Left colon (tissue), 2 donors: ENCODE results near the gene GBX2. TPM values are rescaled to one million over a fixed set of nuclear protein-coding genes. Genes with fewer than 3 reads are reported as not detected.
A peak's percentile ranks its signal among the peaks of the same experiment; 100 is the strongest.

Experiments used
- ATAC-seq: fragments of 200-7000 bp; cut with Tn5 transposase; one replicate; pipeline ENCODE4 v1.9.1; 2020; ENCODE audit warnings: mild to moderate bottlenecking, moderate library complexity
- DNase-seq, 2 donors: peaks; one replicate each; pipeline ENCODE4 v3.0.0-alpha.2; 2020
- intact Hi-C, 2 donors: fragments of 100-400 bp; cut with DNase I in 1 of 2; cut with micrococcal nuclease in 1 of 2; formaldehyde crosslinking; loops; one replicate each; pipeline versions ENCODE4 v1.11.2 to v1.14.0; 2022; cut with DNase I, micrococcal nuclease
- total RNA-seq, 2 donors: library from RNA; stranded (reverse); fragmentation: NEBNext Ultra II Directional; extraction: Animal tissue kit (Norgen Biotek cat#: 25700); gene quantifications; one replicate each; pipeline ENCODE4 v1.2.1, GENCODE V29; 2021
- donor health status: DM: no; HTN: no; CAD: no.
- donor health status: DM: yes; HTN: yes; CAD: no.

GBX2 gene
- total RNA-seq, 2 donors from 2014 or later, result not detected

DNA sequence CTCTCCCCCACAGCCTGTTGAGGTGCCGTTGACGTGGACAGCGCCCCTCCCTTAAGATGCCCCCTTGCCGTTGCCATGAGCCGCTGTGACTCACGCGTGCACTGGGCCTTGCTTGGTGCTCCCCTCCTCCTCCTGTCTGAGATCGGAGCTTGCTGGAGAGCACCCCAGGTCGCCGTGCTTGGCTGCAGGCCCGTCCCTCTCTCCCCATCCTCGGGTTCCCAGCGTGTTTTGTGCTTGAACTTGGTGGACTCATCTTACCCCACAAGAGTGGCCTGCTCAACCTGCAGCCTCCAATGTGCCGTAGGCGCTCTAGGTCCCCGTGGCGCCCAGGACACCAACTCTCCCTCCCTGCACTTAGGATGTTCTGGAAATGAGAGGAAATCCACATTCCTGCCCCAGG is 39.9 kb downstream of the GBX2 start:
- intact Hi-C loops, result no loop called here
- peak in 1 of 2 donors; percentile 9 for DNase-seq
- no peak for ATAC-seq

GRCh38 chr2:236127010-236127409 is 41.2 kb downstream of the GBX2 start:
- intact Hi-C loops, result no loop called here
- ATAC-seq, result no peak

GRCh38 chr2:236125541-236125940 is 42.6 kb downstream of the GBX2 start:
- intact Hi-C loops, result no loop called here
- ATAC-seq, result no peak
- DNase-seq, result no peak

More at GRCh38 chr2:236127010-236127409, 41.2 kb downstream of the GBX2 start:
- no peak for DNase-seq

GRCh38 chr2:236124182-236124893 is 43.8 kb downstream of the GBX2 start:
- no peak for ATAC-seq
- DNase-seq, result no peak
- intact Hi-C loops, result no loop called here

DNA sequence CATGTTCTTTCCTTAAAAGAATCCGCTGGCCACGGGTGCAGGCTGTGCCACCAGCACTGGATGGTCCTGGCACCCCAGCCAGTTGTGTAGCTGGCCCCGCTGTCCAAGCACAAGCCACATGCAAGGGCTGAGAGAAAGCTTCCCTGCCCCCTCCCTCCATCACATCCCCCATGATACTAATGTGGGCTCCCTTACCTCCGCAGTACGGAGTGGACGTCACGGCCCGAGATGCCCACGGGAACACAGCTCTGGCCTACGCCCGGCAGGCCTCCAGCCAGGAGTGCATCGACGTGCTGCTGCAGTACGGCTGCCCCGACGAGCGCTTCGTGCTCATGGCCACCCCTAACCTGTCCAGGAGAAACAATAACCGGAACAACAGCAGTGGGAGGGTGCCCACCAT is 44.5 kb downstream of the GBX2 start:
- no peak for ATAC-seq
- intact Hi-C loops, result no loop called here
- no peak for DNase-seq

- ATAC-seq (no peak), DNase-seq (no peak)
- intact Hi-C loops, result no loop called here
Observed at GRCh38 chr2:236122236-236122635, 46.0 kb downstream of the GBX2 start.

- no peak for DNase-seq
- ATAC-seq, result no peak
- intact Hi-C loops, result no loop called here
Observed at GRCh38 chr2:236121546-236121945, 46.6 kb downstream of the GBX2 start.

GRCh38 chr2:236120829-236121228 is 47.4 kb downstream of the GBX2 start:
- DNase-seq (no peak), ATAC-seq (no peak)
- intact Hi-C loops, result no loop called here

- DNase-seq (no peak), ATAC-seq (no peak)
- intact Hi-C loops, result no loop called here
Observed at GRCh38 chr2:236120141-236120601, 48.0 kb downstream of the GBX2 start.

- intact Hi-C loops, result no loop called here
- DNase-seq (no peak), ATAC-seq (no peak)
Observed at GRCh38 chr2:236119476-236119875, 48.7 kb downstream of the GBX2 start.

GRCh38 chr2:236119003-236119402 is 49.2 kb downstream of the GBX2 start:
- intact Hi-C loops, result no loop called here
- ATAC-seq, result no peak
- no peak for DNase-seq

- ATAC-seq, result peak; percentile 37
- no peak for DNase-seq
- intact Hi-C loops, result no loop called here
Observed at GRCh38 chr2:236117861-236118269, 50.3 kb downstream of the GBX2 start.

- intact Hi-C loops, result no loop called here
- no peak for DNase-seq
- ATAC-seq, result no peak
Observed at GRCh38 chr2:236117401-236117800, 50.8 kb downstream of the GBX2 start.

Other genes starting within 250 kb of the GBX2 start
- gene ASB18, start 96.0 kb upstream of the GBX2 start, total RNA-seq, result not detected